Astrocyte of the cerebellum (primary cell): Measurements from ENCODE around the gene CAMK2B.

Experiments used
- DNase-seq: peaks from one replicate; pipeline ENCODE4 v3.0.0-alpha.2; 2011; ENCODE audit warnings: low read depth
- H3K4me3 ChIP-seq: 2 replicates; pipeline ENCODE4 v1.5.1; 2011; ENCODE audit warnings: mild to moderate bottlenecking, low read depth, low read length, moderate library complexity
- in situ Hi-C: cut with HindIII; loops from 2 replicates; pipeline ENCODE4 v1.10.0; 2017; ENCODE audit warnings: low sequenced_read_pairs
- TF ChIP-seq, protein P1 (sequence below): IDR thresholded peaks from 2 replicates; pipeline ENCODE4 v1.5.1; 2012; ENCODE audit warnings: low read length, low read depth, moderate library complexity, mild to moderate bottlenecking; ENCODE audit errors: missing control alignments

The CAMK2B gene

DNA sequence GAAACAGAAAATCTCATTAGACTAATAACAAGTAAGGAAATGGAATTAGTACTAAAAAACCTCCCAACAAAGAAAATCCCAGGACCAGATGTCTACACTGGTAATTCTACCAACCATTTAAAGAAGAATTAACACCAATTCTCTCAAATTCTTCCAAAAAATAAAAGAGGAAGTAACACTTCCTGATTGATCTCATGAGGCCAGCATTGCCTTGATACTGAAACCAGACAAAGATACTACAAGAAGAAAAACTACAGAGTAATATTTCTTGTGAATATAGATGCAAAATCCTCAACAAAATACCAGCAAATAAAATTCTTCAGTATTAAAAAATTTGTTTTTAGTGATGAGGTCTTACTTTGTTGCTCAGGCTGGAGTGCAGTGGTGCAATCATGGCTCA is 157.5 kb downstream of the CAMK2B start:
- no peak for DNase-seq
- H3K4me3 ChIP-seq: no peak overlapping the region
- TF ChIP-seq, protein P1, sequence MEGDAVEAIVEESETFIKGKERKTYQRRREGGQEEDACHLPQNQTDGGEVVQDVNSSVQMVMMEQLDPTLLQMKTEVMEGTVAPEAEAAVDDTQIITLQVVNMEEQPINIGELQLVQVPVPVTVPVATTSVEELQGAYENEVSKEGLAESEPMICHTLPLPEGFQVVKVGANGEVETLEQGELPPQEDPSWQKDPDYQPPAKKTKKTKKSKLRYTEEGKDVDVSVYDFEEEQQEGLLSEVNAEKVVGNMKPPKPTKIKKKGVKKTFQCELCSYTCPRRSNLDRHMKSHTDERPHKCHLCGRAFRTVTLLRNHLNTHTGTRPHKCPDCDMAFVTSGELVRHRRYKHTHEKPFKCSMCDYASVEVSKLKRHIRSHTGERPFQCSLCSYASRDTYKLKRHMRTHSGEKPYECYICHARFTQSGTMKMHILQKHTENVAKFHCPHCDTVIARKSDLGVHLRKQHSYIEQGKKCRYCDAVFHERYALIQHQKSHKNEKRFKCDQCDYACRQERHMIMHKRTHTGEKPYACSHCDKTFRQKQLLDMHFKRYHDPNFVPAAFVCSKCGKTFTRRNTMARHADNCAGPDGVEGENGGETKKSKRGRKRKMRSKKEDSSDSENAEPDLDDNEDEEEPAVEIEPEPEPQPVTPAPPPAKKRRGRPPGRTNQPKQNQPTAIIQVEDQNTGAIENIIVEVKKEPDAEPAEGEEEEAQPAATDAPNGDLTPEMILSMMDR: no peak
- in situ Hi-C loops: no loop called here
